Parathyroid adenoma (tissue), 2 donors: ENCODE data around the gene RNU1-4.
"Not testable (repeated sequence)": the region's sequence is repeated elsewhere in the genome, so short reads cannot be mapped to it uniquely, and the experiment has no call there.

Experiments used
- H2AFZ ChIP-seq: fragments of 300-600 bp; sonication (generic); one replicate; pipeline ENCODE4 v1.7.0; 2017; ENCODE audit warnings: antibody characterized with exemption, mild to moderate bottlenecking
- H3K27ac ChIP-seq: fragments of 300-600 bp; sonication (generic); one replicate; pipeline ENCODE4 v1.7.0; 2017
- H3K27me3 ChIP-seq: fragments of 300-600 bp; sonication (generic); one replicate; pipeline ENCODE4 v1.7.0; 2017; ENCODE audit warnings: low read length; ENCODE audit not compliant: control insufficient read depth, insufficient read depth
- H3K36me3 ChIP-seq: fragments of 300-600 bp; sonication (generic); one replicate; pipeline ENCODE4 v1.7.0; 2017; ENCODE audit warnings: low read length; ENCODE audit not compliant: control insufficient read depth, insufficient read depth
- H3K4me1 ChIP-seq: fragments of 300-600 bp; sonication (generic); one replicate; pipeline ENCODE4 v1.7.0; 2017; ENCODE audit warnings: control low read depth
- H3K4me2 ChIP-seq: fragments of 300-600 bp; sonication (generic); one replicate; pipeline ENCODE4 v1.7.0; 2017; ENCODE audit warnings: low read length
- H3K4me3 ChIP-seq: fragments of 300-600 bp; sonication (generic); one replicate; pipeline ENCODE4 v1.7.0; 2017; ENCODE audit warnings: low read depth, low read length
- H3K79me2 ChIP-seq: fragments of 300-600 bp; sonication (generic); one replicate; pipeline ENCODE4 v1.7.0; 2017; ENCODE audit warnings: control low read depth
- H3K9ac ChIP-seq: fragments of 300-600 bp; sonication (generic); one replicate; pipeline ENCODE4 v1.7.0; 2017; ENCODE audit warnings: mild to moderate bottlenecking
- H3K9me3 ChIP-seq: fragments of 300-600 bp; sonication (generic); one replicate; pipeline ENCODE4 v1.7.0; 2017; ENCODE audit warnings: low read length; ENCODE audit not compliant: control insufficient read depth
- donor health status: primary hyperparathyroidism.

Gene RNU1-4

DNA sequence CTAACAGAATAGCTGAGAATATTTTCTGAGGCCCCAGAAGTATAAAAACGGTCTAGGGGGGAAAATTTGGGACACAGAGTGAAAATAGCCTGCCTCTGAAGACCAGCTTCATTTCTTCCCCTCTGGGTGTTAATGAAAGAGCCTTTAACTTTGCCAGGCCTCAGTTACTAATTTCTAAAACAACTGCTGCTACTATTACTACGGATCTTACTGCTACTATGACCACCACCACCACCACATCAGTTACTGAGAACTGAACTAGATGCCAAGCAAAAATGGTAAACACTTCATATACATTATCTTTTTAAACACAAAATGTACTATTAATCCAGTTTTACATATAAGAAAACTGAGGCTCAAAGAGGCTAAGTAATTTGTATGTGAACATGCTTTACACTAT is 15.6 kb downstream of the RNU1-4 start:
- H3K36me3 ChIP-seq, H3K9ac ChIP-seq, H3K4me1 ChIP-seq, H3K27me3 ChIP-seq, H3K4me3 ChIP-seq, H3K79me2 ChIP-seq, H3K27ac ChIP-seq, H3K4me2 ChIP-seq, H2AFZ ChIP-seq, H3K9me3 ChIP-seq: not testable (repeated sequence)

- not testable (repeated sequence) for H3K27ac ChIP-seq, H3K9ac ChIP-seq, H3K36me3 ChIP-seq, H3K4me2 ChIP-seq, H3K27me3 ChIP-seq, H2AFZ ChIP-seq, H3K79me2 ChIP-seq, H3K4me1 ChIP-seq, H3K4me3 ChIP-seq, H3K9me3 ChIP-seq
Measured at GRCh38 chr1:16757574-16757973, 17.3 kb downstream of the RNU1-4 start.

- not testable (repeated sequence) for H3K4me3 ChIP-seq, H3K27ac ChIP-seq, H3K9ac ChIP-seq, H3K9me3 ChIP-seq, H3K4me1 ChIP-seq, H3K36me3 ChIP-seq, H3K79me2 ChIP-seq, H3K4me2 ChIP-seq, H3K27me3 ChIP-seq, H2AFZ ChIP-seq
Measured at GRCh38 chr1:16758060-16758459, 17.7 kb downstream of the RNU1-4 start.

DNA sequence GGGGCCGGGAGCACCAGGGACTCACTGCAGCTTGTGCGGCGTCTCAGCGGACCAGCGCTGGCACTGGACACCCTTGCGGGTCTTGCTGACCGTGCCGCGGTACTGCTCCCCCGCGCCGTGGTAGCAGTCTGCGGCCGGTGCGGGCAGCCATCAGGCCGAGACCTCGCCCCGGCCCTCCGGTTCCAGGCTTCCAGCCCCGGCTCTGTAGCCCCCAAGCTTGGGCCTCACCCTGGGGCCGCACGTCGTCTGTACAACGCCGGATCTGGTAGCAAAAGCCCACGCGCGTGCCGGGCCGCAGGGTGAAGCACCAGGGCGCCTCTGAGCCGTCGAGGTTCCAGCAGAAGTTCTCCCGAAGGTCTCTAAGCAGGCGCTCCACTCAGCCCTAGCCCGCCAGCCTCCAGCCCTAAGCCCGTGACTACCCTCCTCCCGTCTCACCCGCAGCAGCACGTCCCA is 18.8 kb downstream of the RNU1-4 start:
- not testable (repeated sequence) for H3K27me3 ChIP-seq, H3K9me3 ChIP-seq, H3K27ac ChIP-seq, H2AFZ ChIP-seq, H3K36me3 ChIP-seq, H3K79me2 ChIP-seq, H3K4me1 ChIP-seq, H3K4me3 ChIP-seq, H3K9ac ChIP-seq, H3K4me2 ChIP-seq

DNA sequence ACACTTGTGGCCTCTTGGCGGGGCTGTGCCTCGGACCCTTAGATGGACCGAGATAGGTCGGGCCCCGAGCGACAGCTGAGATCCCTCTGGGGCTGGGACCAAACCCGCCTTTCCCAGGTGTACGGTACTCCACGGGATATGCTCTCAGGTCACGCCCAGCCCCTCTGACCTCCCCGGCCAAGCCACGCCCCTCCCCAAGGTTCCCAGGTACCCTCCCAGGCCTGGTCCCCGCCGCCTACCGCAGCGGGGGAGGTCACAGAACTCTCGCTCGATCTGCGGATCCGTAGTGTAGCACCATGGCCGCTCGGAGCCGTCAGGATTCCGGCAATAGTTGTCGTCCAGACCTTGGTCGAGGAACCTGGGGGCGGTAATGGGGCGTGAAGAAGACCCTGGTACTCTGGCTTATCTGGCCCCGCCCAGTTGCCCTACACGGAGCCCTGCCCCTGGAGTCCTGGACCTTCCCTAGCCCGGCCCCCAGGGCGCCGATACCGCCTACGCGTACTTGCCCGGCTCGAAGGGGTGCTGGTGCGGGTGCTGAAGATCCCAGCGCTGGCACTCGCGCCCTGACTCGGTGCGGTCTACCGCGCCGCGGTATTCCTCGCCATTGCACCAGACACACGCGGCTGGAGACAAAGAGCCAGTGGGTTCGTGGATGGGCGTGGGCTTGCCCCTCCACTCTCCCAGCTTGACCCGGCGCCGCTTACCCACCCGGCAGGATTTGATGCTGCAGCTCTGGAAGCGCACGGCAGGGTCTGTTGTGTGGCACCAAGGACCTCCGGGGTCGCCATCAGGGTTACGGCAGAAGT is 19.5 kb downstream of the RNU1-4 start:
- not testable (repeated sequence) for H3K9ac ChIP-seq, H3K79me2 ChIP-seq, H3K27ac ChIP-seq, H2AFZ ChIP-seq, H3K27me3 ChIP-seq, H3K9me3 ChIP-seq, H3K36me3 ChIP-seq, H3K4me2 ChIP-seq, H3K4me1 ChIP-seq, H3K4me3 ChIP-seq

GRCh38 chr1:16760456-16760765 is 20.1 kb downstream of the RNU1-4 start:
- H3K4me3 ChIP-seq, H3K9ac ChIP-seq: not testable (repeated sequence)

DNA sequence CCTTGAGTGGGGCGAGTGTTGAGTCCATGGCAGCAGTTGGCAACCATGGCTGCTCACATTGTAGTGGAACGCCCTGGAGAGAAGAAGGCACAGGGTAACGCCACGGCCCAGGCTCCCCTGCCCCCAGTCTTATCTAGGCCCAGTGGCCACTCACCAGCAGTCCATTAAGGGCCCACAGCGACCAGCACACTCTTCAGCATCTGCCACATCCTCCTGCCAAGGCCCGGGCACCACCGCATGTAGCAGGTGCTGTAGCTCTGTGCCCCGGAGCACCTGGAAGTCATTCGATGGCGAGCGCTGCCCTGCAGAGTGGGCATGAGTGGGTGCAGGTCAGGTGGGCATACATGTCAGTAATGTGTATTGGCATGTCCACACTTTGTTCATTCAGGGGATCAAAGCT is 20.5 kb downstream of the RNU1-4 start:
- not testable (repeated sequence) for H2AFZ ChIP-seq, H3K36me3 ChIP-seq, H3K79me2 ChIP-seq, H3K27ac ChIP-seq, H3K4me1 ChIP-seq, H3K9me3 ChIP-seq, H3K4me2 ChIP-seq, H3K27me3 ChIP-seq, H3K9ac ChIP-seq, H3K4me3 ChIP-seq

More at GRCh38 chr1:16760456-16760765, 20.1 kb downstream of the RNU1-4 start:
- not testable (repeated sequence) for H3K4me1 ChIP-seq, H3K36me3 ChIP-seq, H3K27me3 ChIP-seq, H3K79me2 ChIP-seq, H3K27ac ChIP-seq, H2AFZ ChIP-seq, H3K9me3 ChIP-seq, H3K4me2 ChIP-seq

GRCh38 chr1:16764248-16764819 is 24.0 kb downstream of the RNU1-4 start:
- not testable (repeated sequence) for H3K27ac ChIP-seq, H3K36me3 ChIP-seq, H3K9me3 ChIP-seq, H3K4me3 ChIP-seq, H3K27me3 ChIP-seq, H2AFZ ChIP-seq, H3K9ac ChIP-seq, H3K4me2 ChIP-seq, H3K4me1 ChIP-seq, H3K79me2 ChIP-seq

DNA sequence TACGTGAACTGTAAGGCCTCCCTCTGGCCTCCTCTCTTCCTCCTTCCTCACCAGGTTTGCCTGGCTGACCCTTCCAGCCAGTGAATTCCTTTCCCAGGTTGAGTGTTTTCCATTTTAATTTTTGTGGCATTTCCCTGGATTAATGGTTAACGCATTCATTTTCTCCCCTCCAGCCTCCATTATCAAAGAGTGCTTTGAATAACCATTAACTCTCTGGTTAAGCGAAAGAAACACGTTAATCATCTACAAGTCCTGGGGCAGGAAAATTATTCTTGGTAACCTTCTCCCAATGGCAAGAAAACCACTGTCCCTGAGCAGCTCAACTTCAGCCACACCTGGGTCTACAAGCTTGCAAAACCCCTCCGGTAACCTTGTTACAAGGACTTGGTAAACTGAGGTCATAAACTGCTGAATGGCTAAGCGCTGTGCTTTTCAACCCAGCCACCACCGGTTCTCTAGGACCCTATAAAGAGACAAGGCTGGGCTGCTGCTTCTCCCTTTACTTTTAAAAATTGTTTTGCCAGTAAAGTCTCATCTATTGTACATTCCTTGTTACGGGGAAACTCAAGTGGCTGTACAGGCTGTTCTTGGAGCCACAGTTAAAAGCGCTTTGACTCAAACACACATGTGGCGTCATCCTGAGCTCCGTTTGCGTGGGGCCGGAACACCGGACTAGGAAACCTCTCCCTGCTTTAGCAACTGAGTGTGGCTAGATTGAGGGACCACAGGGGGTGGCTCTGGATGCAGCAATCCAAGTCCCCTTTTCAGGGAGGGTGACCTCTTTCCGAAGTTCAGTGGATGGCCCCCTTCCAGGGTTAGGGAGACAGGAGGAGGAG is 24.7 kb downstream of the RNU1-4 start:
- H3K9ac ChIP-seq, H3K27me3 ChIP-seq, H3K79me2 ChIP-seq, H3K27ac ChIP-seq, H3K4me2 ChIP-seq, H2AFZ ChIP-seq, H3K9me3 ChIP-seq, H3K4me1 ChIP-seq, H3K36me3 ChIP-seq, H3K4me3 ChIP-seq: not testable (repeated sequence)

DNA sequence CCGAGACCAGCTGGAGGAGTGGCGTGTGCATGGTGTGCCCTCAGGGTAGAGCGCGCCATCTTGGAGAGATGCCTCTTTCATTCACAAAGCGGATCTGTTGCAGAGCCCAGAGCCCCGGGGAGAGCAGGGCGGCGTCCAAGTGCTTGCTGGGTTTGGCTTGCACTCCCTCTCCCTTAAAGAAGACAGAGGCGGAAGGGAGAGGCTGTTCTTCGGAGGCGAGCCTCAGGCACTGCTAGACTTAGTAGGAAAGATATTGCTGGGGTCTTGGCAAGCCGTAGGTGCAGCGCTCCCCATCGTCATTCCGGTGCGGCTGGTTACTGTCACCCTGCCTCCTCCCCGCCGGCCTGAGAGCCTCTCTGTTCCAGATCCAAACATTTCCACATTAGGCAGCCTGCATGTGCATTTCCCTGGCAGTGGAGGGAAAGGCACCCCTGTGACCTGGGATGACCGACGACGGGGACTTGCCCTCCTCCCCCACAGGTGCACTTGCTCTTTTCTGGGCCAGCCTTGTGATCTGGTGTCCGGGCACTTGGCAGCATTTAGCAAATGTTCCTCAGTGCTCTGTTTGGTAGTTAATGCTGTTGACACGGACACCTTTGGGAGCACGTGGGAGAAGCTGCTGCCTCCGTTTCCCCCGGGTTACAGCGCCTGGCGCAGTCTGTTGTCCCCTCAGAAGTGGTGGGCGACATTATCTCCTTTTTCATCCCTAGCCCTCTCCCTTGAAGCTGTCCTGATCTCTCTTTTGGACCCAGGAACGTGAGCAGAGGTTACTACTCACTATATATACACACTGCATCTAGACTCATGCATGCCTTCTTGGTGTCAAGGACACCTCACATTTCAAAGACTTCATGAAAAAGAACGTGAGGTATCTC is 25.7 kb downstream of the RNU1-4 start:
- H3K36me3 ChIP-seq, H3K27me3 ChIP-seq, H3K9ac ChIP-seq, H3K4me3 ChIP-seq, H3K4me2 ChIP-seq, H3K9me3 ChIP-seq, H3K4me1 ChIP-seq, H3K79me2 ChIP-seq, H2AFZ ChIP-seq, H3K27ac ChIP-seq: not testable (repeated sequence)
